ENCODE data around the gene KCNA3. TPM values are rescaled to one million over a fixed set of nuclear protein-coding genes. Genes with fewer than 3 reads are reported as not detected.

The KCNA3 gene
- polyA plus RNA-seq, 3 donors, result 4.8 to 7.7 (median 5.6) TPM

- TF ChIP-seq CTCF (IDR thresholded peaks at IDR 0.05), result no peak
- no peak overlapping the region for H3K4me3 Mint-ChIP-seq
- H4K20me1 ChIP-seq (ENCODE audit: insufficient read depth, low read length), result no peaks in the 10 kb centered on the region
- no peak overlapping the region for H3K4me3 ChIP-seq (replicated peaks in 1 of 3; ENCODE audit: low read depth in 2 of 3, low read length in 3 of 3)
- WGBS (ENCODE audit: insufficient coverage), result 82% methylated on average over 1 of the region's 3 CpGs
- H3K4me1 Mint-ChIP-seq, result peaks cover 14% of the 10 kb centered on the region
- H3K4me1 ChIP-seq (ENCODE audit: control insufficient read depth in 1 of 2, insufficient read depth in 2 of 2, low read length in 2 of 2), result peaks cover 10 to 11% of the 10 kb centered on the region in 2 donors
- no peaks in the 10 kb centered on the region for H3K36me3 ChIP-seq (replicated peaks in 1 of 2; ENCODE audit: control insufficient read depth in 1 of 2, insufficient read depth in 2 of 2, low read length in 2 of 2)
- H2AFZ ChIP-seq (ENCODE audit: insufficient read depth, low read depth, low read length, poor library complexity, severe bottlenecking), result no peak overlapping the region
- H3K27me3 Mint-ChIP-seq (ENCODE audit: low read depth in 3 of 3), result peaks cover 0 to 10% (median 10%) of the 10 kb centered on the region in 3 donors
- H3K9me3 Mint-ChIP-seq, result no peaks in the 10 kb centered on the region
- no peaks in the 10 kb centered on the region for H3K36me3 Mint-ChIP-seq
- no peaks in the 10 kb centered on the region for H3K79me2 ChIP-seq (ENCODE audit: insufficient read depth, low read length)
- intact Hi-C loops (cut with micrococcal nuclease), result no loop called here
- H3K9me3 ChIP-seq (replicated peaks in 1 of 2; ENCODE audit: control insufficient read depth in 1 of 2, insufficient read depth in 1 of 2, low read length in 2 of 2), result no peaks in the 10 kb centered on the region
- H3K27me3 ChIP-seq (ENCODE audit: control insufficient read depth in 2 of 2, insufficient read depth in 2 of 2, low read length in 2 of 2), result no peaks in the 10 kb centered on the region
- DNase-seq, result no peak
- no peak overlapping the region for H3K27ac ChIP-seq (ENCODE audit: low read depth in 1 of 2, low read length in 2 of 2)
- no peak overlapping the region for H3K9ac ChIP-seq (ENCODE audit: insufficient read depth, low read length, poor library complexity, severe bottlenecking)
- H3K4me2 ChIP-seq (replicated peaks; ENCODE audit: extremely low read depth, low read length, poor library complexity, severe bottlenecking), result no peak overlapping the region
- no peak overlapping the region for H3K27ac Mint-ChIP-seq
Measured at GRCh38 chr1:110713221-110713620, 38.5 kb upstream of the KCNA3 start.

GRCh38 chr1:110710314-110710713, 35.6 kb upstream of the KCNA3 start:
- H3K4me3 Mint-ChIP-seq, result no peak overlapping the region
- H3K36me3 ChIP-seq (replicated peaks in 1 of 2; ENCODE audit: control insufficient read depth in 1 of 2, insufficient read depth in 2 of 2, low read length in 2 of 2), result no peaks in the 10 kb centered on the region

More at GRCh38 chr1:110710314-110710713, 35.6 kb upstream of the KCNA3 start:
- H3K27ac Mint-ChIP-seq, result peak overlapping the region in 1 of 7 donors; percentile 73
- intact Hi-C loops (cut with micrococcal nuclease), result no loop called here
- H3K27me3 Mint-ChIP-seq (ENCODE audit: low read depth in 3 of 3), result peaks cover 0 to 3% (median 2%) of the 10 kb centered on the region in 3 donors
- Histone ChIP-seq H3K27ac (ENCODE audit: low read depth in 1 of 2, low read length in 2 of 2) (no peak overlapping the region), H3K4me1 (ENCODE audit: control insufficient read depth in 1 of 2, insufficient read depth in 2 of 2, low read length in 2 of 2) (peaks cover 13 to 18% of the 10 kb centered on the region in 2 donors), H3K9me3 (replicated peaks in 1 of 2; ENCODE audit: control insufficient read depth in 1 of 2, insufficient read depth in 1 of 2, low read length in 2 of 2) (no peaks in the 10 kb centered on the region), H2AFZ (ENCODE audit: insufficient read depth, low read depth, low read length, poor library complexity, severe bottlenecking) (no peak overlapping the region), H3K9ac (ENCODE audit: insufficient read depth, low read length, poor library complexity, severe bottlenecking) (no peak overlapping the region), H3K79me2 (ENCODE audit: insufficient read depth, low read length) (no peaks in the 10 kb centered on the region), H3K27me3 (ENCODE audit: control insufficient read depth in 2 of 2, insufficient read depth in 2 of 2, low read length in 2 of 2) (no peaks in the 10 kb centered on the region), H4K20me1 (ENCODE audit: insufficient read depth, low read length) (no peaks in the 10 kb centered on the region), H3K4me2 (replicated peaks; ENCODE audit: extremely low read depth, low read length, poor library complexity, severe bottlenecking) (no peak overlapping the region), H3K4me3 (replicated peaks in 1 of 3; ENCODE audit: low read depth in 2 of 3, low read length in 3 of 3) (no peak overlapping the region)
- H3K36me3 Mint-ChIP-seq, result no peaks in the 10 kb centered on the region
- peaks cover 0 to 2% (median 0%) of the 10 kb centered on the region in 7 donors for H3K9me3 Mint-ChIP-seq
- H3K4me1 Mint-ChIP-seq, result peaks cover 26% of the 10 kb centered on the region
- WGBS (ENCODE audit: insufficient coverage), result 100% methylated on average over 1 of the region's 4 CpGs
- TF ChIP-seq CTCF (IDR thresholded peaks at IDR 0.05), result no peak
- no peak for DNase-seq
